ENCODE measurements around the gene KCNA10. TPM values are rescaled to one million over a fixed set of nuclear protein-coding genes. Genes with fewer than 3 reads are reported as not detected.

Gene KCNA10
- total RNA-seq, 1 experiment from 2014 or later, result not detected

DNA sequence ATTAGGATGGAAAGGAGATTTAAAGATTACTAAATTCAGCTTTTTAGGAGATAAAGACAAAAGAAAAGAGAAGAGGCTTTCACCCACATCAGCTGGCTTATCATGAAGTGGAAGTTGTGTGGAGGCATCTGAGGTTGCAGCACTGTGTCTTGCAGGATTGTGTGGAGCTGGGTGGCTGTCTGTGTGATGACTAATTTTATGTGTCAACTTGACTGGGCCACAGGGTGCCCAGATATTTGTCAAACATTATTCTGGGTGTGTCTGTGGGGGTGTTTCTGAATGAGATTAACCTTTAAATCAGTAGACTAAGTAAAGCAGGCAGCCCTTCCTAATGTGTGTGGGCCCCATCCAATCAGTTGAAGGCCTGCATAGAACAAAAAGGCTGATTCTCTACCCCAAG is 3.9 kb downstream of the KCNA10 start:
- POLR2A ChIA-PET, result no interaction called here
- intact Hi-C loops (cut with micrococcal nuclease), result no loop called here
- no peak overlapping the region for H3K4me3 ChIP-seq (replicated peaks in 1 of 2; ENCODE audit: low read depth in 1 of 2, low read length in 2 of 2)
- no peaks in the 10 kb centered on the region for H3K36me3 ChIP-seq (ENCODE audit: control insufficient read depth in 1 of 2, insufficient read depth in 2 of 2, low read length in 2 of 2)
- H3K9me2 ChIP-seq (ENCODE audit: insufficient read depth), result no peaks in the 10 kb centered on the region
- H3K9ac ChIP-seq (ENCODE audit: low read length), result no peak overlapping the region
- no TSS peak for BruUV-seq (replicated peaks)
- no peaks in the 10 kb centered on the region for H3K9me3 ChIP-seq (ENCODE audit: control insufficient read depth in 1 of 2, insufficient read depth in 1 of 2, low read depth in 1 of 2, low read length in 2 of 2)
- CTCF ChIA-PET, result no interaction called here
- H4K20me1 ChIP-seq (ENCODE audit: insufficient read depth), result no peaks in the 10 kb centered on the region
- no peaks in the 10 kb centered on the region for H3K27me3 ChIP-seq (ENCODE audit: insufficient read depth, low read length)
- H2AFZ ChIP-seq (ENCODE audit: low read depth, low read length, poor library complexity, severe bottlenecking), result no peak overlapping the region
- no peak for TF ChIP-seq MAX (IDR thresholded peaks at IDR 0.05)
- TF ChIP-seq, protein P1, sequence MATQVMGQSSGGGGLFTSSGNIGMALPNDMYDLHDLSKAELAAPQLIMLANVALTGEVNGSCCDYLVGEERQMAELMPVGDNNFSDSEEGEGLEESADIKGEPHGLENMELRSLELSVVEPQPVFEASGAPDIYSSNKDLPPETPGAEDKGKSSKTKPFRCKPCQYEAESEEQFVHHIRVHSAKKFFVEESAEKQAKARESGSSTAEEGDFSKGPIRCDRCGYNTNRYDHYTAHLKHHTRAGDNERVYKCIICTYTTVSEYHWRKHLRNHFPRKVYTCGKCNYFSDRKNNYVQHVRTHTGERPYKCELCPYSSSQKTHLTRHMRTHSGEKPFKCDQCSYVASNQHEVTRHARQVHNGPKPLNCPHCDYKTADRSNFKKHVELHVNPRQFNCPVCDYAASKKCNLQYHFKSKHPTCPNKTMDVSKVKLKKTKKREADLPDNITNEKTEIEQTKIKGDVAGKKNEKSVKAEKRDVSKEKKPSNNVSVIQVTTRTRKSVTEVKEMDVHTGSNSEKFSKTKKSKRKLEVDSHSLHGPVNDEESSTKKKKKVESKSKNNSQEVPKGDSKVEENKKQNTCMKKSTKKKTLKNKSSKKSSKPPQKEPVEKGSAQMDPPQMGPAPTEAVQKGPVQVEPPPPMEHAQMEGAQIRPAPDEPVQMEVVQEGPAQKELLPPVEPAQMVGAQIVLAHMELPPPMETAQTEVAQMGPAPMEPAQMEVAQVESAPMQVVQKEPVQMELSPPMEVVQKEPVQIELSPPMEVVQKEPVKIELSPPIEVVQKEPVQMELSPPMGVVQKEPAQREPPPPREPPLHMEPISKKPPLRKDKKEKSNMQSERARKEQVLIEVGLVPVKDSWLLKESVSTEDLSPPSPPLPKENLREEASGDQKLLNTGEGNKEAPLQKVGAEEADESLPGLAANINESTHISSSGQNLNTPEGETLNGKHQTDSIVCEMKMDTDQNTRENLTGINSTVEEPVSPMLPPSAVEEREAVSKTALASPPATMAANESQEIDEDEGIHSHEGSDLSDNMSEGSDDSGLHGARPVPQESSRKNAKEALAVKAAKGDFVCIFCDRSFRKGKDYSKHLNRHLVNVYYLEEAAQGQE (IDR thresholded peaks at IDR 0.05; ENCODE audit: low read depth), result no peak
- no peak for TF ChIP-seq ZNF274 (IDR thresholded peaks at IDR 0.05; ENCODE audit: low read depth, low read length)
- no peak for TF ChIP-seq CBX3 (IDR thresholded peaks at IDR 0.05; ENCODE audit: low read depth)
- no peak for TF ChIP-seq EGR1 (IDR thresholded peaks at IDR 0.05; ENCODE audit: low read depth)
- TF ChIP-seq SRF (IDR thresholded peaks at IDR 0.05; ENCODE audit: low read depth), result no peak
- no peak for TF ChIP-seq JUND (IDR thresholded peaks at IDR 0.05)
- no peak for TF ChIP-seq POLR2A (IDR thresholded peaks at IDR 0.05; ENCODE audit: borderline replicate concordance, extremely low read depth, insufficient read depth, insufficient read length)
- H3K27ac ChIP-seq (ENCODE audit: low read depth, low read length), result no peak overlapping the region
- DNase-seq (ENCODE audit: low read depth, low spot score) (no peak), ATAC-seq (no peak)
- RAD21 ChIA-PET (ENCODE audit: low non-redundant PET in 1 of 2, low total read pairs in 2 of 2, uncharacterized antibody in 2 of 2, unreplicated experiment in 2 of 2), result no interaction called here
- H3K4me1 ChIP-seq (ENCODE audit: control insufficient read depth in 1 of 2, insufficient read depth in 2 of 2, low read length in 2 of 2), result peaks cover 0 to 5% of the 10 kb centered on the region in 2 experiments; a peak in 1 of 4 replicates
- no peak overlapping the region for H3K4me2 ChIP-seq (ENCODE audit: low read length)
- no peaks in the 10 kb centered on the region for H3K79me2 ChIP-seq (ENCODE audit: insufficient read depth, low read length)

GRCh38 chr1:110513511-110513910 is 5.5 kb downstream of the KCNA10 start:
- POLR2A ChIA-PET, result no interaction called here
- no peaks in the 10 kb centered on the region for H3K27me3 ChIP-seq (ENCODE audit: insufficient read depth, low read length)
- ATAC-seq, result peak; percentile 66
- TF ChIP-seq POLR2AphosphoS5 (IDR thresholded peaks at IDR 0.05; ENCODE audit: low read depth, low read length), result no peak
- TF ChIP-seq, protein P2, sequence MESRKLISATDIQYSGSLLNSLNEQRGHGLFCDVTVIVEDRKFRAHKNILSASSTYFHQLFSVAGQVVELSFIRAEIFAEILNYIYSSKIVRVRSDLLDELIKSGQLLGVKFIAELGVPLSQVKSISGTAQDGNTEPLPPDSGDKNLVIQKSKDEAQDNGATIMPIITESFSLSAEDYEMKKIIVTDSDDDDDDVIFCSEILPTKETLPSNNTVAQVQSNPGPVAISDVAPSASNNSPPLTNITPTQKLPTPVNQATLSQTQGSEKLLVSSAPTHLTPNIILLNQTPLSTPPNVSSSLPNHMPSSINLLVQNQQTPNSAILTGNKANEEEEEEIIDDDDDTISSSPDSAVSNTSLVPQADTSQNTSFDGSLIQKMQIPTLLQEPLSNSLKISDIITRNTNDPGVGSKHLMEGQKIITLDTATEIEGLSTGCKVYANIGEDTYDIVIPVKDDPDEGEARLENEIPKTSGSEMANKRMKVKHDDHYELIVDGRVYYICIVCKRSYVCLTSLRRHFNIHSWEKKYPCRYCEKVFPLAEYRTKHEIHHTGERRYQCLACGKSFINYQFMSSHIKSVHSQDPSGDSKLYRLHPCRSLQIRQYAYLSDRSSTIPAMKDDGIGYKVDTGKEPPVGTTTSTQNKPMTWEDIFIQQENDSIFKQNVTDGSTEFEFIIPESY (IDR thresholded peaks at IDR 0.05; ENCODE audit: extremely low read depth, insufficient replicate concordance, low read length), result no peak
- no peak for TF ChIP-seq ELF1 (IDR thresholded peaks at IDR 0.05; ENCODE audit: borderline replicate concordance, low read depth)
- no peak for TF ChIP-seq ZFX (IDR thresholded peaks at IDR 0.05)
- no peak for TF ChIP-seq EZH2 (IDR thresholded peaks at IDR 0.05)
- TF ChIP-seq YY1 (IDR thresholded peaks at IDR 0.05; ENCODE audit: extremely low read depth, insufficient replicate concordance, low read depth, low read length), result no peak
- TF ChIP-seq FOSL1 (IDR thresholded peaks at IDR 0.05; ENCODE audit: low read depth), result no peak

More at GRCh38 chr1:110513511-110513910, 5.5 kb downstream of the KCNA10 start:
- no peak overlapping the region for H3K4me2 ChIP-seq (ENCODE audit: low read length)
- intact Hi-C loops (cut with micrococcal nuclease), result no loop called here
- H2AFZ ChIP-seq (ENCODE audit: low read depth, low read length, poor library complexity, severe bottlenecking), result no peak overlapping the region
- H3K9ac ChIP-seq (ENCODE audit: low read length), result no peak overlapping the region
- no peaks in the 10 kb centered on the region for H3K79me2 ChIP-seq (ENCODE audit: insufficient read depth, low read length)
- H4K20me1 ChIP-seq (ENCODE audit: insufficient read depth), result no peaks in the 10 kb centered on the region
- no TSS peak for BruUV-seq (replicated peaks)
- no peaks in the 10 kb centered on the region for H3K9me3 ChIP-seq (ENCODE audit: control insufficient read depth in 1 of 2, insufficient read depth in 1 of 2, low read depth in 1 of 2, low read length in 2 of 2)
- H3K36me3 ChIP-seq (ENCODE audit: control insufficient read depth in 1 of 2, insufficient read depth in 2 of 2, low read length in 2 of 2), result no peaks in the 10 kb centered on the region
- H3K9me2 ChIP-seq (ENCODE audit: insufficient read depth), result no peaks in the 10 kb centered on the region
- peaks cover 0 to 5% of the 10 kb centered on the region in 2 experiments; a peak in 1 of 4 replicates for H3K4me1 ChIP-seq (ENCODE audit: control insufficient read depth in 1 of 2, insufficient read depth in 2 of 2, low read length in 2 of 2)
- RAD21 ChIA-PET (ENCODE audit: low non-redundant PET in 1 of 2, low total read pairs in 2 of 2, uncharacterized antibody in 2 of 2, unreplicated experiment in 2 of 2), result no interaction called here
- no peak overlapping the region for H3K4me3 ChIP-seq (replicated peaks in 1 of 2; ENCODE audit: low read depth in 1 of 2, low read length in 2 of 2)
- CTCF ChIA-PET, result no interaction called here
- no peak for DNase-seq (ENCODE audit: low read depth, low spot score)
- H3K27ac ChIP-seq (ENCODE audit: low read depth, low read length), result no peak overlapping the region
